ENCODE data around the gene SLC41A3.

The SLC41A3 gene

DNA sequence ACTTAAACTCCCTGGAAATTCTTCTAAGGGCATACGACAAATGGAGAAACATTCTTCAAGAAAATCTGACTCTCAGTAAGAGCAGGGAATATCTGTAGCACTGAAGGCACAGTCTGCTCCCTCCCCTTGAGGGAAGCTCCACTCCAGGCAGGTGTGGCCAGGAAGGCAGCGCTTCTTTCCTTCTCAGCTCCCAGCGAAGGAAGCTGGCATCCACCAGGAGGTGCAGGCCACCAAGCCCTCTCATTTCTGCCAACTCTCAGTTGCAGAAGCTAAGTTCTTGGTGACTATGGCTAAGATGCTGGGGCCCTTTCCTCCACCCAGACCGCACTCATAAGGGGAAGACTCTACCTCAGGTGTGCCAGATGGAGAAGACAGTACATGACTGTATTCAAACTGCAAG is 37.7 kb upstream of the SLC41A3 start:
- in situ Hi-C loops (cut with MboI; ENCODE audit: low sequenced_read_pairs), result no loop called here

DNA sequence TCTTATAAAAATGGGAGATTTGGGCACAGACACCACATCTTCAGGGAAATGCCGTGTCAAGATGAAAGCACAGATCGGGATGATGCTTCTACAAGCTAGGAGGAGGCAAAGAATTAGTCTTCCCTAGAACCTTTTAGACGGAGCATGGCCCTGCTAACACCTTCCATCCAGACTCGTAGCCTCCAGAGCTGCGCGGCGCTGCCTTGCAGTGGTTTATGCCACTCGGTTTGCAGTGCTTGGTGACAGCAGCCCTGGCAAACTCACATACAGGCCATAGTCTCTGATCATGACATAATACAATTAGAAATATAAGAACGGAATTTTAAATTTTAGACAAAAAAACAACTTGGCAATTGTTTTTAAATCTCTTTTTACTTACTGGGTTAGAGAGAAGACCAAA is 37.1 kb upstream of the SLC41A3 start:
- in situ Hi-C loops (cut with MboI; ENCODE audit: low sequenced_read_pairs), result no loop called here

DNA sequence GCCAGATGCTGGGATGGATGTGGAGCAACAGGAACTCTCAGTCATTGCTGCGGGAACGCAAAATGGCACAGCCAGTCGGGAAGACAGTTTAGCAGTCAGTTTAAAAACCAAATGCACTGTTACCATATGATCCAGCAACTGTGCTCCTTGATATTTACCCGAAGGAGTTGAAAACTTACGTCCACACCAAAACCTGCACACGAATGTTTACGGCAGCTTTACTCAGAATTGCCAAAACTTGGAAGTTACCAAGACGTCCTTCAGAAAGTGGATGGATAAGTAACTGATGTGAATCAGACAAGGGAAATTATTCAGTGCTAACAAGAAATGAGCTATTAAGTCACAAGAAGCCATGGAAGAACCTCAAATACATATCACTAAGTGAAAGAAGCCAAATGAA is 36.1 kb upstream of the SLC41A3 start:
- in situ Hi-C loops (cut with MboI; ENCODE audit: low sequenced_read_pairs), result no loop called here

DNA sequence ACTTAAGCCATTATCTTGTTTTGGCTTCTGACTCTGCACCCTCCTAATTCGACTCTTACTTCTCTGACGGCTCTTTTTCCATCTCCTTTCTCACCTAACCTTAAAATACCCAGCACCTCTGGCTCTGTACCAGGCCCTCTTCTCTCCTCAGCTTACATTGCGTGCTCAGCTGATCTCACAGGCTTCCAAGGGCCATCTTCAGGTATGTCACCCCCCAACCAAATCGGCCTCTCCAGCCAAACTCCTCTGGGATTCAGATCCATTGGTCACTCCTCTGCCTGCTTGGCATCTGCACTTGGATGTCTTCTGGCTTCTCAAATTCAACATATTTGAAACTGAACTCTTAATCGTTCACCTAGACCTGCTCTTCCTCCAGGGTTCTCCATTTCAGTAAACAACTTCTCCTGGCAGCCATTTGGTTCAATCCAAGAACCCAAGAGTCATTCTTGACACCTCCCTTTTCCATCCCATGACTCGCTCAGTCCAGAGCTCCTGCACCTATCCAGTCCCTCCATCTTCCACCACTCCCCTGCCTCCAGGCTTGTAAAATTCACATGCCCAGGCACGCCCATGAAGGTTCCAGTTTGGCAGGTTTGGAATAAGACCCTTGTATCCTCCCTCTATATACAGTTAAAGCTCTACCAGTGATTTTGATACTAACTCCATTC is 35.2 kb upstream of the SLC41A3 start:
- in situ Hi-C loops (cut with MboI; ENCODE audit: low sequenced_read_pairs), result no loop called here

DNA sequence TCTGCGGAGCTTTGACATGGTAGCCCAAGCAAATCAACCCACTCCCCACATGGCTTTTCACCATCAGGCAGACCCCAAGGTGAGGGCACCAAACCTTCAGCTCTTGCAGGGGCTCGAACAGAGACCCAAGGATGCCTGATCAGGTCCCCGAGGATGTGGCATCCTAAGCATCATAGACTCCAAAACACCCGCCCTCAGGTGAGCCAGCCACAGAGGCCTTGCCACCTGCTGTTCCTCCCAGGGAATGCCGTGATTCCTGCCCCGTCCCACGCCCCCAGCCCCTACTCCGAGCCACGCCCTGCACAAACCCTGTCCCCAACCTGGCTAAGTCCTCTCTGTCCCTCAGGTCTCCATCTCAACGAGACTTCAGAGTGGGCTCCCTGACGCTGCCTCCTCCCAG is 34.7 kb upstream of the SLC41A3 start:
- in situ Hi-C loops (cut with MboI; ENCODE audit: low sequenced_read_pairs), result no loop called here

DNA sequence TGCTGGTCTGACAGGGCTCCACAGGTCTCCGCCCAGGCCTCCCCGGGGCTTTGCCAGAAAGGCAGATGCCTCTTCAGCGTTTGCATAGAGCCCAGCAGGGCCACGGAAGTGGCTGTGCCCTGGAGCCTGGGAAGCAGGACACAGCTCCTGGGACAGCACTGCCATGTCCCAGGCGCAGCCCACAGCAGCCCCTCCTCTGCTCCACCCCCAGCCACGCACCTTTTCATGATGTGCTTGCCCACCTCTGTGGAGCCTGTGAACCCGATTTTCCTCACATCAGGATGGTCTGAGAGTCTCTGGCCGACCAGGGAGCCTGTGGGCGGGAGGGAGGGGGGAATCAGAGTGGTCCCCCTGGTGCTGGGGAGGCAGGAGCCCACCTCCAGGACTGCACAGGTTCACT is 33.9 kb upstream of the SLC41A3 start:
- in situ Hi-C loops (cut with MboI; ENCODE audit: low sequenced_read_pairs), result no loop called here

DNA sequence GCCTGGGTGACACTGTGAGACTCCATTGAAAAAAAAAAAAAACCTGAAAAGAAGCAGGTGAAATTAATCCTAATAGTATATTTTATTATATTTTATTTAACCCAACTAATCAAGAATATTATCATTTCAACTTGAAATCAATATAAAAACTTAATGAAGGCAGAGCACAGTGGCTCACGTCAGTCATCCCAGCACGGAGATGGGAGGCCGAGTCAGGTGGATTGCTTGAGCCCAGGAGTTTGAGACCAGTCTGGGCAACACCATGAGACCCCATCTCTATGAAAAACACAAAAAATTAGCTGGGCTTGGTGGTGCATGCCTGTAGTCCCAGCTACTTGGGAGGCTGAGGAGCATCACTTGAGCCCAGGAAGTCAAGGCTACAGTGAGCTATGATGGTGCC is 33.3 kb upstream of the SLC41A3 start:
- in situ Hi-C loops (cut with MboI; ENCODE audit: low sequenced_read_pairs), result no loop called here

DNA sequence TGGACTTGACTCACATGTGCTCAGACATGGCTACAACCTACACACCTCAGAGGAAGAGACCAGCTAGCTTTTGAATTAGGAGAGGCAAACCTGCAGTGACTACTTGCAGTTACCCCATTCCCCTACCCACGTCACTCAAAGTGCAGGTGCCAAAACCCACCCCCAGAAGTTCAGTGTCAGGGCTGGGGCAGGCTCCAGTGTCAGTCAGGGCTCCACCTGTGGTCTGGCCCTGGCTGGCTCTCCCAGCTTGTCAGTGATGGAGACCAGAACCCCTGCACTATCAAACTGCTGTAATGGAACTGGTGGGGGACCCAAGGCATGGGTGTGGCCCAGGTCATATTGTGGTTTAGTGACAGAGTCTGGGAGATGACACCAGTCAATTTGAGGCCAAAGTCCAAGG is 32.6 kb upstream of the SLC41A3 start:
- in situ Hi-C loops (cut with MboI; ENCODE audit: low sequenced_read_pairs), result no loop called here

DNA sequence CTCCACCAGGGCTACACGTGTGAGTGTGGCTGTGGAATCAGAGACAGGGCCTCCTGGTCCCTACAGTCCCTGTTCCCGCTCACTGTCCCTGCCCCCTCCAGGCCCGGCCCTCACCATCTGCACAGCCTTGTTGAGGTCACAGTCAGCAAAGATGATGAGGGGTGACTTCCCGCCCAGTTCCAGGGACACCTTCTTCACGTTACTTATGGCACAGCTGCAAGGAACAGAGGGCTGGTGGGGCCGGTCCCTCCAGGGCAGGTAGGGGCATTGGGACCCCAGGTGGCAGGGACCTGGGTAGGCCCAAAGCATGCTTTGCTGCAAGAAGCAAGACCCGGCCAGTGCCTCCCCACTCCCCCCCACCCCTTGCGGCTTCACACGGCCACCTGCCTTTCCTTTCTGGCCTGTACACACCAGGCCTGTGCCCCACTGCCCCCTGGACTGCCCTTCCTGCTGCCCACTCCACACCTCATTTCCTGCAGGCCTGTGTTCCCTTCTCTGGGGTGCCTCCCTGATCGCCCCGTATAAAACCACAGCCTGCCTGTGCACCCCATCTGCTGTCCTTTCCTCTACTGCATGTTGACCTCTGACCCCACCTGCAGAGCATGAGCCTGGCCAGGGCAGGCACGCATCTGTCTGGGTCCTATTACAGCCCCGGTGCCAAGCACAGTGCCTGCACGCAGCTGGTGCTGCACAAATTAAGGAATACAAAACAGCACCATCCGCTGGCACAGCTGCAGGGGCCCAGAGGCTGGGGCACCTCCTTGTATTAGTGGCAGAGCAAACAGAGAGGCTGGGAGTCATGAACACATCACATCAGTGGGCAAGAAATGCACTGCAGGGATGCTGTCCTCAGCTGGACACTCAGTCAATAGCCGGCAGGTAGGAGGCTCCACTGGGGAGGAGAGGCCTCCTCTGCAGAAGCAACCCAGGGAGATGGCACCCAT is 30.8 kb upstream of the SLC41A3 start:
- in situ Hi-C loops (cut with MboI; ENCODE audit: low sequenced_read_pairs), result no loop called here

DNA sequence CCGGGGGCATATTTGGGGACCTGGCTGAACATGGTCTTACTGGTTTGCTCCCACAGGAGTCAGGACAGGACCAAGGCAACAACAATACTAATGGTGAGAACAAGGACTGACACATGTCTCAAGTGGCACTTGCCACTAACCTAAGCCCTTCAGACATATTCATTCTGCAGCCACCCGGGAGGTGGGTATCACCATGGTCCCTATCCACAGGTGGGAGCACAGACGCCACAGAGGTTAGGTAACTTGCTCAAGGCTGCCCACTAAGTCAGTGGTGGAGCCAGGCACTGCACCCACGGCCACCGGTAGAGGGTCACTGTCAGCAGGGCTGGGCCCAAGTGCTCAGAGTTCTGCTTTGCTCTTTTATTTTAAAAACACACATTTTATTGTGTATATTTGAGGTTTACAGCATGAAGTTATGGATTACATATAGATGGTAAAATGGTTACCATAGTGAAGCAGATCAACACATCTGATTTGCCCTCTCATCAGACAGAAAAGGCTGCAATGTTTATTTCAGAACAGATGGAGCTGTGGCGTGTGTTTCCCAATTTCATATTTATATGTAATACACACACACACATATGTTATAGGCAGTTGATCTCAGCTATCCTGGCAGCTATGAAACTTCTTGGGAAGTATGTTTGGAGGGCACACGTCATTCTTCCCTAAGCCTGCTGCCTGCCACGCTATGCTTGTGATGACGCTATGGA is 30.0 kb upstream of the SLC41A3 start:
- in situ Hi-C loops (cut with MboI; ENCODE audit: low sequenced_read_pairs), result no loop called here

DNA sequence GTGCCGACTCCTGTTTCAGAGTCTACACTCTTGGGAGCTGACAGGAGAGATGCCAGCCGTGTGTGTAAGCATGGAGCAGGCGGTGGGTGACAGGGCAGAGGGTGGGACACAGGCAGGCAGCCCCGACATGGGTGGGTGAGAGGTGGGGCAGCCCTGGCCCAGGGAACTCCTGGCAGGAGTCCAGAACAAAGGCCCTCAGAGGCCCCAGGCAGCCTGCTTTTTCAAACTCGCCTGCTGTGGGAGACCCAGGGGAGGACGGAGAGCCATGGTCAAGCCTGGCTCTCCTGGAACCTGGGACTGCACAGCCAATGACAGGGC is 29.3 kb upstream of the SLC41A3 start:
- in situ Hi-C loops (cut with MboI; ENCODE audit: low sequenced_read_pairs), result no loop called here

DNA sequence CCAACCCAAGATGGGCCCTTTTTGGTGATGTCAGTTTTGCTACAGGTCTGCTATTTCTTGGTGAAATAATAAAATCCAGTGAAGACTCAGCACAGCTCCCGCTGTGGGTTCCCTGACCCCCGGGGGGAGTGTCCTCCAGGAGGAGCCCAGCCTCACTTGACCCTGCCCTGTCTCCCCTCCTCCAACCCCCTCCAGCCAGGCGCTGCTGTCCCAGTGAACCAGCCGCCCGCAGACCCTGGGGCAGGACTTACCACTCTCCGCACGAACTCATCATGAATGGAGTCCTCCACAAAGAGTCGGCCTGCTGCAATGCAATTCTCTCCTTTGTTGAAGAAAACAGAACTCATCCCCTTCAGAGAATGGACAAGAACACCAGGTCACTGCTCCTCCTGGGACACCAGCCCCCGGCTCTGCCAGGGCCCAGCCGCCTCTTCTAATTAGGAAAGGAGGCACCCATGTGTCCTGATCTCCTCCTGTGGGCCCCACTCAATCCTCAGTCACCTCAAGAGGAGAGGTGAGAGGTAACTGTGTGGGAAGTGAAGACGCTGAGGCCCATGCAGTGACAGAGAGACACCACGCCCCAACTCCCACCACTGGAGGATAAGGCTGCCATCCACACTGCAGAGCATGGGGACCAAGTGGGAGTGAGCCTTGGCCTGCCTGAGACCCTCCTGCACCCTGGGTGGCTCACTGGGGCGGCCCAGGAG is 28.8 kb upstream of the SLC41A3 start:
- in situ Hi-C loops (cut with MboI; ENCODE audit: low sequenced_read_pairs), result no loop called here

DNA sequence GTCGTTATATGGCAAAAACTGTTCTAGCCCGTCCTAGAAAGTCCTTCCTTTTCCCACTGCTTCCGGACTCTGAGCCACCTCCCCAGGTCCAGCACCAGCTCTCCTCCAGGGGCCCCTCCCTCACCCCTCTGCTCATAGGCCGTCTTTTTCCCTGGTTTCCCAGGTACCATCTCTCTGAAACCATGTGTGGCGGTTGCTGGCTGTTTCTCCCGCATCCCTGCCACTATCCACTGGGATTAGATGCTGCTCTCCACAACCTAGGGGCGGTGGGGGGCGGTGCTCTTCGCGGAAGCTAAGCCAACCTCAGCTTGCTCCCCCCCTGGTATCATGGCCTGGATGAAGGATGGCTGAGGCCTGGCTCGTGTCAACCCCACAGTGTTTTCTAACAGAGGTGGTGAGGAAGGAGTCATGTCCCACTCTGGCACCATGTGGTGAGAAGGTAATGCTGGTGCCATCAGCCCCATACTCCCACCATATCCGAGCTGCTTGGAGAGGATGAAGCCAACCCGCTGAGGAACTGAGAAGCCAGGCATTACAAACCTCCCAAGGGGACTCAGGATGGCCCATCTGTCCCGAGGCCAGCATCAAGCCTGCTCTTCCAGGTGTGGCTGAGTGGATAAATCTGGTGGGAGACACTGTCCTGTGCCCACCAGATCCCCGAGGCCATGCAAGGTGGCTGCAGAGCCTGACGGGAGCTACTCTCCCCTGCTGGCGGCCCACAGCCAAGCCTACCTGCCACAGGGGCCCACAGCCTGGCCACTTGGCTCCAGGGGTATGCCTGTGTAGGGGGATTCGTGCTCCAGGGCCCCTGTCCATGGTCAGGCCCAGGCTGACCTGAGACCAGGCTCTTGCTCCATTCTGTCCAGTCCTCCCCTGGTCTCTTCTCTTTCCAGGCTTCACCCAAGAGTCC is 27.9 kb upstream of the SLC41A3 start:
- in situ Hi-C loops (cut with MboI; ENCODE audit: low sequenced_read_pairs), result no loop called here

DNA sequence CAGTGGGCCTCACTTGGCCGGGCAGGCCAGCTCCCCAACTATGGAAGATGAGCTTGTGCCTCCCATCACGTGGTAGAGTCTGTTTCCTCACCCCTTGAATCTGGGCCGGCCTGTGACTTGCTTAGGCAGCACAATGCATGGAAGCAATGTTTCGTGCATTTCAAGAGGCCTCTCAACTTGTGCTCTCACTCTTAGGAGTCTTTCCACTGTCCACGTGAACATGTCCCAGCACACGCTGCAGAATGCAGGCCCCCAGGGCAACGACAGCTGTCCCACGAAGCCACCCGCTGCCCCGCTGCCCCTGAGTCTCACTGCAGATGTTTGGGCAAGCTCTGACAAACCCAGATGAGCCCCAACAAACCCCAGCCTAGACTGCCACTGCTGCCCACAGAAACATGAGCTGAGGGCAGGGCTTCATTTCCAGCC is 27.2 kb upstream of the SLC41A3 start:
- in situ Hi-C loops (cut with MboI; ENCODE audit: low sequenced_read_pairs), result no loop called here

DNA sequence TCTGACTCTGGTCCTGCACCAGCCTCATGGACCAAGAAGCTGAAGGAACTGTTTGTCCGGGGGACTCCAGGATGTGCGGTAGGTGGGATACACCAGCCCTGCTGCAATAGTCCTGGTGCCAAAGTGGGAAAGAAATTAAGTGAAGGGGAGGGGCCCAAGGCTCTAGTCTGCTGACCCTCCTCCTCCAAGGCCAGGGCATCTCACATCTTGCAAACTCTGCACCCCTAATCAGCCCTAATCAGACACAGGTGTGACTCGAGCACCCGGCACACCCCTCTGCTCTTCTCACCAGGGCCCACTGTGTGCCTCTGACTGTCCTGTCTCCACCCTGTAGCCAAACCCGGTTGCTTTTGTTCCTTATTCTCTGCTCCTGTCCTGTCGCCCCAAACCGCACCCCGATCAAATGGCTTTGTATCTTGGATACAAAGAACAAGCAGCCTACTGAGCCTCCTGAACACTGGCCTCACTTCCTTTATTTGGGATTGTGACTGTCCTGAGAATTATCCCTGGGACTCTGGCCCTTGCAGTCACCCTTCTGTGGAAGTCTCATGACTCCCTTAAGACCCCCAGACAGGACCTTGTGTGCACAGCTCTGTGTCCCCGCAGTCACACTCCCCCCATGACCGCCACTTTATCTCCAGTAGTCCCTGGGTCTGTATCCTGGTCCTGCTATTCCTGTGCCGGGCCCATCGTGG is 26.7 kb upstream of the SLC41A3 start:
- in situ Hi-C loops (cut with MboI; ENCODE audit: low sequenced_read_pairs), result no loop called here

DNA sequence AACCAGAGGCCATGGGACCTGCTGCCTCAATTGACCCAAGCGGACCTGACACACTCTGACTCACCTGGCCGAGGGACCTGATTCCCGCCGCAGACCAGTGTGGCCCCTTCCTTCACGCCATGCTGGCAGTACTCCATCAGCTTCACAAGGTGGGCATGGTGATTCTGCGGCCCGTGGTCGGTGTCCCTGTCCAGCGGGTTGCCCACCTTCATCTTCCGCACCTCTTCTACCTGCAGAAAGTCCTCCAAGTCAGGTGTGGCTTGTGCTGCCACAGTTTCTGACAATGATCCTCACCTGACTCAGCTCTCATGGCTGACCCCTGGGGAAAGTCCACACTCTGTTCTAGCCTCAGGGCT is 25.9 kb upstream of the SLC41A3 start:
- in situ Hi-C loops (cut with MboI; ENCODE audit: low sequenced_read_pairs), result no loop called here

DNA sequence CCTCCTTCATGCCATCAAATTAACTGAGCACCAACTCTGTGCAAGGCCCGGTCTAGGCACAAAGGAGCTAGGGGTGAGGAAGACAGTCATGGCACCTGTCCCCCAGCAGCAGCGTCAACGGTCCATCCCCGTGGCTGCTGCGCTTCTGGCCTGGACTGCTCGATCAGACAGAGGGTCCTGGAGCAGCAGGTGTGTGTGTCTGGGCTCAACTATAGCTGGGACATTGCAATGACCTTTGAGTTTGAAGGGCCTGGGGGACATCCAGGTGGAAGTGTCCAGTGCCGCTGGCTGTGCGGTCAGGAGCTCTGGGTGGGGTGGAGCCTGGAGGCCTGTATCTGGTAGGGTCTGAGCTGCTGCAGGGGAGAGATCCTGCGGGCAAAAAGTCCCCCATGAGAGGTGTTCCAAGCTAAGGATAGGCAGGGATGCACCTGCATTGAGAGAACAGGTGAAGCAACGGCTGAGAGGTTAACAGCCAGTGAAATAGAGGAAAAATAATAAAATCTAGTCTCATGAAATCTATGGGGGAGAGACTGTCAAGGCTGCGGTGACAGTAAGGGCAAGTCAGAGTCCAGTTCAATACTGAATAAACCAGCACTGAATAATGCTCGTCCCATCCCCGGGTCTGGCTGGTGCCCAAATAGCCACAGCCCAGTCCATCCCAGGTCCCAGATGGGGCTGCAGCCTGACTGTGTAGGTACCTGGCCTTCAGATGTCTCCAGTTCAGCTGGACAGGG is 25.4 kb upstream of the SLC41A3 start:
- in situ Hi-C loops (cut with MboI; ENCODE audit: low sequenced_read_pairs), result no loop called here

DNA sequence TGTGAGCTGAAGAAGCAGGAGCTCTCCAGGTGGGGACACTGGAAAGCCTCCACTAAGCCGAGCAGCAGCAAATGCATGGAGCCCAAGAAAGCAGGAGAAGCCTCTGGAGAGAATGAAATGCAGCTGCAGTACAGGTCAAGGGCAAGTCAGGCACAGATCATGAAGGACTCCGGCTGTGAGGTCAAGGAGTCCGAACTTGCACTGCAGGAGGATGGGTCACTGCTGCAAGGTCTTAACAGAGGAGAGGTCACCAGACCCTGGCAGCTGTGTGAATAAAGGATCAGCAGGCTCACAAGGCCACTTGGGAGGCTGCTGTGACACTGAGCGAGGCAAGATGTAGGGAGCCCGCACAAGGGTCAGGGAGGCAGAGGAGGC is 24.7 kb upstream of the SLC41A3 start:
- in situ Hi-C loops (cut with MboI; ENCODE audit: low sequenced_read_pairs), result no loop called here
